ENCODE results near the gene ZFP91. TPM values are rescaled to one million over a fixed set of nuclear protein-coding genes. Genes with fewer than 3 reads are reported as not detected.

Gene ZFP91
- polyA plus RNA-seq, 1 donor from 2014 or later, result 32.7 TPM

DNA sequence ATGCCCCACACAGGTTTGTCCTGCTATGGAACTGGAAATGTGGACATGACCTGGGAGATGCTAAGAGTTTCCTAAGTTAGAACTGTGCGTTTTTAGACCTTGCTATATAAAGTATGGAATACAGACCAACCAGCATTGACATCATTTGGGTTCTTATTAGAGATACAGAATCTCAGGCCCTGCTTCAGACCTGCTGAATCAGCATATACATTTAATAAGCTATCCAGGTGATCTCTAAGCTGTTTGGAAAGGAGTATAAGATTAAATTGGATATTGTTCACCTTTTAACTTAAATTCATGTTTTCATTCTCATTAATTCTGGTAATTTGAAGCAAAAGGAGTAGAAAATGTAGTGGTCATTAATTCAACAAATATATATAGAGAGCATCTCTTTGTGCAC is 36.7 kb downstream of the ZFP91 start:
- no peaks in the 10 kb centered on the region for H4K20me1 ChIP-seq (ENCODE audit: insufficient read depth)
- H3K9me2 ChIP-seq (ENCODE audit: insufficient read depth, low read length), result no peaks in the 10 kb centered on the region
- peaks cover 11% of the 10 kb centered on the region for H3K36me3 ChIP-seq (ENCODE audit: insufficient read depth, low read length)

DNA sequence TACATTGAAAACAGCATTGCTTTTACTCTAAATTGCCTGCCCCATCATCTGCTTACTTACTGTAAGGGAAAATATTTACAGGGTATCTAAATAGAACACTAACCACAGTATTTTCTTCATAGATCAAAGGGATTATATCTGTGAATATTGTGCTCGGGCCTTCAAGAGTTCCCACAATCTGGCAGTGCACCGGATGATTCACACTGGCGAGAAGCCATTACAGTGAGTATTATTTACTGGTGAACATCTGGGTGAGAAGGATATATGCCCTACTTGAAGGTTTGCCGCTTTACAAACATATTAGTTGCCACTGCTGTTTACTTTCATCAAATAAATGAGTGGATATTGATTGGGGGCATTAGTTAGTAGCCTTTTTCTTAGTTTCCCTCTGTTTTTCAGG is 37.7 kb downstream of the ZFP91 start:
- Histone ChIP-seq H3K79me2 (replicated peaks; ENCODE audit: insufficient read depth, low read length) (no peaks in the 10 kb centered on the region), H3K27me3 (ENCODE audit: insufficient read depth, low read depth, low read length) (no peaks in the 10 kb centered on the region), H3F3A (ENCODE audit: insufficient read depth, low read length, poor library complexity, severe bottlenecking) (no peaks in the 10 kb centered on the region), H3K36me3 (ENCODE audit: insufficient read depth, low read length) (peaks cover 11% of the 10 kb centered on the region), H3K4me3 (ENCODE audit: low read length) (no peak overlapping the region), H3K4me2 (ENCODE audit: low read length) (no peak overlapping the region), H3K9me2 (ENCODE audit: insufficient read depth, low read length) (no peaks in the 10 kb centered on the region), H3K27ac (ENCODE audit: low read length) (no peak overlapping the region), H4K20me1 (ENCODE audit: insufficient read depth) (no peaks in the 10 kb centered on the region), H3K9me3 (ENCODE audit: low read length) (no peaks in the 10 kb centered on the region), H3K9ac (ENCODE audit: low read length) (no peak overlapping the region), H2AFZ (ENCODE audit: low read depth, low read length) (no peak overlapping the region)
- TF ChIP-seq TAF1 (IDR thresholded peaks at IDR 0.05; ENCODE audit: low read depth) (no peak), RAD21 (conservative IDR thresholded peaks at IDR 0.05) (no peak), POLR2AphosphoS5 (IDR thresholded peaks at IDR 0.05) (no peak), EP300 (conservative IDR thresholded peaks at IDR 0.05; ENCODE audit: poor library complexity, severe bottlenecking) (no peak), EZH2 (IDR thresholded peaks at IDR 0.05; ENCODE audit: borderline replicate concordance, insufficient read depth, low read length, poor library complexity, severe bottlenecking) (no peak), MXI1 (conservative IDR thresholded peaks at IDR 0.05; ENCODE audit: poor library complexity, severe bottlenecking) (no peak), SMC3 (conservative IDR thresholded peaks at IDR 0.05; ENCODE audit: poor library complexity) (no peak)
- TF ChIP-seq, protein P1, sequence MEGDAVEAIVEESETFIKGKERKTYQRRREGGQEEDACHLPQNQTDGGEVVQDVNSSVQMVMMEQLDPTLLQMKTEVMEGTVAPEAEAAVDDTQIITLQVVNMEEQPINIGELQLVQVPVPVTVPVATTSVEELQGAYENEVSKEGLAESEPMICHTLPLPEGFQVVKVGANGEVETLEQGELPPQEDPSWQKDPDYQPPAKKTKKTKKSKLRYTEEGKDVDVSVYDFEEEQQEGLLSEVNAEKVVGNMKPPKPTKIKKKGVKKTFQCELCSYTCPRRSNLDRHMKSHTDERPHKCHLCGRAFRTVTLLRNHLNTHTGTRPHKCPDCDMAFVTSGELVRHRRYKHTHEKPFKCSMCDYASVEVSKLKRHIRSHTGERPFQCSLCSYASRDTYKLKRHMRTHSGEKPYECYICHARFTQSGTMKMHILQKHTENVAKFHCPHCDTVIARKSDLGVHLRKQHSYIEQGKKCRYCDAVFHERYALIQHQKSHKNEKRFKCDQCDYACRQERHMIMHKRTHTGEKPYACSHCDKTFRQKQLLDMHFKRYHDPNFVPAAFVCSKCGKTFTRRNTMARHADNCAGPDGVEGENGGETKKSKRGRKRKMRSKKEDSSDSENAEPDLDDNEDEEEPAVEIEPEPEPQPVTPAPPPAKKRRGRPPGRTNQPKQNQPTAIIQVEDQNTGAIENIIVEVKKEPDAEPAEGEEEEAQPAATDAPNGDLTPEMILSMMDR (IDR thresholded peaks at IDR 0.05; ENCODE audit: poor library complexity, severe bottlenecking), result no peak
- TF ChIP-seq, protein P2, sequence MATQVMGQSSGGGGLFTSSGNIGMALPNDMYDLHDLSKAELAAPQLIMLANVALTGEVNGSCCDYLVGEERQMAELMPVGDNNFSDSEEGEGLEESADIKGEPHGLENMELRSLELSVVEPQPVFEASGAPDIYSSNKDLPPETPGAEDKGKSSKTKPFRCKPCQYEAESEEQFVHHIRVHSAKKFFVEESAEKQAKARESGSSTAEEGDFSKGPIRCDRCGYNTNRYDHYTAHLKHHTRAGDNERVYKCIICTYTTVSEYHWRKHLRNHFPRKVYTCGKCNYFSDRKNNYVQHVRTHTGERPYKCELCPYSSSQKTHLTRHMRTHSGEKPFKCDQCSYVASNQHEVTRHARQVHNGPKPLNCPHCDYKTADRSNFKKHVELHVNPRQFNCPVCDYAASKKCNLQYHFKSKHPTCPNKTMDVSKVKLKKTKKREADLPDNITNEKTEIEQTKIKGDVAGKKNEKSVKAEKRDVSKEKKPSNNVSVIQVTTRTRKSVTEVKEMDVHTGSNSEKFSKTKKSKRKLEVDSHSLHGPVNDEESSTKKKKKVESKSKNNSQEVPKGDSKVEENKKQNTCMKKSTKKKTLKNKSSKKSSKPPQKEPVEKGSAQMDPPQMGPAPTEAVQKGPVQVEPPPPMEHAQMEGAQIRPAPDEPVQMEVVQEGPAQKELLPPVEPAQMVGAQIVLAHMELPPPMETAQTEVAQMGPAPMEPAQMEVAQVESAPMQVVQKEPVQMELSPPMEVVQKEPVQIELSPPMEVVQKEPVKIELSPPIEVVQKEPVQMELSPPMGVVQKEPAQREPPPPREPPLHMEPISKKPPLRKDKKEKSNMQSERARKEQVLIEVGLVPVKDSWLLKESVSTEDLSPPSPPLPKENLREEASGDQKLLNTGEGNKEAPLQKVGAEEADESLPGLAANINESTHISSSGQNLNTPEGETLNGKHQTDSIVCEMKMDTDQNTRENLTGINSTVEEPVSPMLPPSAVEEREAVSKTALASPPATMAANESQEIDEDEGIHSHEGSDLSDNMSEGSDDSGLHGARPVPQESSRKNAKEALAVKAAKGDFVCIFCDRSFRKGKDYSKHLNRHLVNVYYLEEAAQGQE (IDR thresholded peaks at IDR 0.05; ENCODE audit: borderline replicate concordance), result no peak

More for the DNA sequence above, 36.7 kb downstream of the ZFP91 start:
- Histone ChIP-seq H2AFZ (ENCODE audit: low read depth, low read length) (no peak overlapping the region), H3K9me3 (ENCODE audit: low read length) (no peaks in the 10 kb centered on the region), H3F3A (ENCODE audit: insufficient read depth, low read length, poor library complexity, severe bottlenecking) (no peaks in the 10 kb centered on the region), H3K79me2 (replicated peaks; ENCODE audit: insufficient read depth, low read length) (no peaks in the 10 kb centered on the region), H3K4me3 (ENCODE audit: low read length) (no peak overlapping the region), H3K27ac (ENCODE audit: low read length) (no peak overlapping the region), H3K9ac (ENCODE audit: low read length) (no peak overlapping the region), H3K27me3 (ENCODE audit: insufficient read depth, low read depth, low read length) (no peaks in the 10 kb centered on the region), H3K4me2 (ENCODE audit: low read length) (no peak overlapping the region)
- no peak for TF ChIP-seq SMC3 (conservative IDR thresholded peaks at IDR 0.05; ENCODE audit: poor library complexity)
- TF ChIP-seq EP300 (conservative IDR thresholded peaks at IDR 0.05; ENCODE audit: poor library complexity, severe bottlenecking), result no peak
- no peak for TF ChIP-seq TAF1 (IDR thresholded peaks at IDR 0.05; ENCODE audit: low read depth)
- no peak for TF ChIP-seq EZH2 (IDR thresholded peaks at IDR 0.05; ENCODE audit: borderline replicate concordance, insufficient read depth, low read length, poor library complexity, severe bottlenecking)
- TF ChIP-seq, protein P2 (IDR thresholded peaks at IDR 0.05; ENCODE audit: borderline replicate concordance), result no peak
- TF ChIP-seq MXI1 (conservative IDR thresholded peaks at IDR 0.05; ENCODE audit: poor library complexity, severe bottlenecking), result no peak
- TF ChIP-seq RAD21 (conservative IDR thresholded peaks at IDR 0.05), result no peak
- TF ChIP-seq, protein P1 (IDR thresholded peaks at IDR 0.05; ENCODE audit: poor library complexity, severe bottlenecking), result no peak
- no peak for TF ChIP-seq POLR2AphosphoS5 (IDR thresholded peaks at IDR 0.05)

Measured in neural cell (in vitro differentiated cells).